Measurements from ENCODE around the gene ZBTB48. TPM values are rescaled to one million over a fixed set of nuclear protein-coding genes. Genes with fewer than 3 reads are reported as not detected.

The ZBTB48 gene
- total RNA-seq, 1 experiment from 2014 or later: 41.9 TPM

DNA sequence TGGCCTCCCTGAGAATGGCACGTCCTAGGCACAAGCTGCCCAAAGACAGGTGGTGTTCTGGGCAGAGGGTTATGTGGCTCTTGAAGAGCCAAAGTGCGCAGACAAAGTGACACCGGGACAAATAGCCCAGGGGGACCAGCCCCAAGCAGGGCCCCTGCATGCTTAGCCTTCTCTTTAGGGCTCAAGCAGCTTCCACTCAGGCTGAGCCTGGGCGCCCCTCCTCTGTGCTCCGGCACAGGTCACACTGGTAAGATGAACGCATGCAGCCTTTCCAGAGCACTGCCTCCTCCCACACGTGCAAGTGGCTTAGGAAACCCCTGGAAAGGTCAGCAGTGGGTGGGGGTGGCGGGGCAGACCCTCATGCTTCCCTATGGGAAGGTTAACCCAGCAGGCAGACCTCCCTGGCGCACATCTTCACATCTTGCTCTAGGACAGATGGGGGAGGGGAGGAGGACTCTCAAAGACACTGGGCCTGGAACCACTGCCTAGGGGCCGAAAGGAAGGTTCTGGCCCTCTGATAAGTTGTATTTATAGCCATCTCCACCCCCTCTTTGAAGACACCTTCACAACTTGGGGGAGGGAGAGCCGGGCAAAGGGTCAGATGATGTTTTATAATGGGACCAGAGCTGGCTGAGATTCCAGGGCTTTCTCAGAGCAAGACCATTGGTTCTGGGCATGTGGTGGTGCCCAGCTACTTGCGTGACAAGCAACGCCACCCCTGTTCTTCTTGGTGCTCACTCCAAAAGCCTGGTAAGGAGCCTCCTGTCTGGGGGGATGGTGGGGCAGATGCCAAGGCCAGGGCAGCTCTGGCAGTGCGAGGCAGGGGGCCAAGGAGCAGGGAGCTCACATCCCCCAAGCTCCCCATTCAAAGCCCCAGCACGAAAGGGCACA lies 17.3 kb downstream of the ZBTB48 start:
- no peak overlapping the region for H3K9ac ChIP-seq (ENCODE audit: low read length)
- POLR2A ChIA-PET: no interaction called here
- no peak overlapping the region for H3K4me2 ChIP-seq (ENCODE audit: low read length)
- H2AFZ ChIP-seq (ENCODE audit: low read depth, low read length, poor library complexity, severe bottlenecking): no peak overlapping the region
- no peak overlapping the region for H3K4me3 ChIP-seq (replicated peaks in 1 of 2; ENCODE audit: low read depth in 1 of 2, low read length in 2 of 2)
- H3K27ac ChIP-seq (ENCODE audit: low read depth, low read length): no peak overlapping the region; the same call in 1 of the 2 replicates
- peaks cover 14% of the 10 kb centered on the region; the same call in 1 of the 2 replicates for H4K20me1 ChIP-seq (ENCODE audit: insufficient read depth)
- H3K9me2 ChIP-seq (ENCODE audit: insufficient read depth): no peaks in the 10 kb centered on the region
- peaks cover 95% of the 10 kb centered on the region for H3K79me2 ChIP-seq (ENCODE audit: insufficient read depth, low read length)
- H3K36me3 ChIP-seq (ENCODE audit: control insufficient read depth in 1 of 2, insufficient read depth in 2 of 2, low read length in 2 of 2): peaks cover 22 to 72% of the 10 kb centered on the region in 2 experiments; a peak in 3 of 4 replicates
- ATAC-seq: no peak
- no peak for DNase-seq (ENCODE audit: low read depth, low spot score)
- RAD21 ChIA-PET (ENCODE audit: low non-redundant PET in 1 of 2, low total read pairs in 2 of 2, uncharacterized antibody in 2 of 2, unreplicated experiment in 2 of 2): no interaction called here
- H3K9me3 ChIP-seq (ENCODE audit: control insufficient read depth in 1 of 2, insufficient read depth in 1 of 2, low read depth in 1 of 2, low read length in 2 of 2): no peaks in the 10 kb centered on the region
- BruUV-seq (replicated peaks): no TSS peak
- intact Hi-C loops (cut with micrococcal nuclease): no loop called here
- H3K4me1 ChIP-seq (ENCODE audit: control insufficient read depth in 1 of 2, insufficient read depth in 2 of 2, low read length in 2 of 2): peaks cover 8 to 14% of the 10 kb centered on the region in 2 experiments
- TF ChIP-seq, protein P1, sequence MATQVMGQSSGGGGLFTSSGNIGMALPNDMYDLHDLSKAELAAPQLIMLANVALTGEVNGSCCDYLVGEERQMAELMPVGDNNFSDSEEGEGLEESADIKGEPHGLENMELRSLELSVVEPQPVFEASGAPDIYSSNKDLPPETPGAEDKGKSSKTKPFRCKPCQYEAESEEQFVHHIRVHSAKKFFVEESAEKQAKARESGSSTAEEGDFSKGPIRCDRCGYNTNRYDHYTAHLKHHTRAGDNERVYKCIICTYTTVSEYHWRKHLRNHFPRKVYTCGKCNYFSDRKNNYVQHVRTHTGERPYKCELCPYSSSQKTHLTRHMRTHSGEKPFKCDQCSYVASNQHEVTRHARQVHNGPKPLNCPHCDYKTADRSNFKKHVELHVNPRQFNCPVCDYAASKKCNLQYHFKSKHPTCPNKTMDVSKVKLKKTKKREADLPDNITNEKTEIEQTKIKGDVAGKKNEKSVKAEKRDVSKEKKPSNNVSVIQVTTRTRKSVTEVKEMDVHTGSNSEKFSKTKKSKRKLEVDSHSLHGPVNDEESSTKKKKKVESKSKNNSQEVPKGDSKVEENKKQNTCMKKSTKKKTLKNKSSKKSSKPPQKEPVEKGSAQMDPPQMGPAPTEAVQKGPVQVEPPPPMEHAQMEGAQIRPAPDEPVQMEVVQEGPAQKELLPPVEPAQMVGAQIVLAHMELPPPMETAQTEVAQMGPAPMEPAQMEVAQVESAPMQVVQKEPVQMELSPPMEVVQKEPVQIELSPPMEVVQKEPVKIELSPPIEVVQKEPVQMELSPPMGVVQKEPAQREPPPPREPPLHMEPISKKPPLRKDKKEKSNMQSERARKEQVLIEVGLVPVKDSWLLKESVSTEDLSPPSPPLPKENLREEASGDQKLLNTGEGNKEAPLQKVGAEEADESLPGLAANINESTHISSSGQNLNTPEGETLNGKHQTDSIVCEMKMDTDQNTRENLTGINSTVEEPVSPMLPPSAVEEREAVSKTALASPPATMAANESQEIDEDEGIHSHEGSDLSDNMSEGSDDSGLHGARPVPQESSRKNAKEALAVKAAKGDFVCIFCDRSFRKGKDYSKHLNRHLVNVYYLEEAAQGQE (IDR thresholded peaks at IDR 0.05; ENCODE audit: low read depth): no peak
- TF ChIP-seq SIN3A (IDR thresholded peaks at IDR 0.05; ENCODE audit: low read depth) (no peak), RAD21 (IDR thresholded peaks at IDR 0.05; ENCODE audit: low read depth) (no peak), CEBPB (IDR thresholded peaks at IDR 0.05; ENCODE audit: low read depth) (no peak), EGR1 (IDR thresholded peaks at IDR 0.05; ENCODE audit: low read depth) (no peak), TCF7L2 (IDR thresholded peaks at IDR 0.05; ENCODE audit: borderline replicate concordance, extremely low read depth, insufficient read depth, insufficient read length) (no peak)
- TF ChIP-seq, protein P2, sequence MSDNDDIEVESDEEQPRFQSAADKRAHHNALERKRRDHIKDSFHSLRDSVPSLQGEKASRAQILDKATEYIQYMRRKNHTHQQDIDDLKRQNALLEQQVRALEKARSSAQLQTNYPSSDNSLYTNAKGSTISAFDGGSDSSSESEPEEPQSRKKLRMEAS (IDR thresholded peaks at IDR 0.05): no peak
- CTCF ChIA-PET: no interaction called here
- H3K27me3 ChIP-seq (ENCODE audit: insufficient read depth, low read length): no peaks in the 10 kb centered on the region

Measured in HCT116 (cell line).